Superior temporal gyrus (tissue), 1 donor: ENCODE data around the gene RAB3C.

Source experiments
- DNase-seq: peaks from one replicate; pipeline ENCODE4 v3.0.0-alpha.2; 2016; ENCODE audit errors: extremely low spot score

RAB3C gene

GRCh38 chr5:58827463-58827862 is 244.6 kb downstream of the RAB3C start:
- DNase-seq, result no peak

- DNase-seq, result no peak
Observed at GRCh38 chr5:58828258-58828657, 245.4 kb downstream of the RAB3C start.

GRCh38 chr5:58834242-58835225 is 251.7 kb downstream of the RAB3C start:
- no peak for DNase-seq

DNA sequence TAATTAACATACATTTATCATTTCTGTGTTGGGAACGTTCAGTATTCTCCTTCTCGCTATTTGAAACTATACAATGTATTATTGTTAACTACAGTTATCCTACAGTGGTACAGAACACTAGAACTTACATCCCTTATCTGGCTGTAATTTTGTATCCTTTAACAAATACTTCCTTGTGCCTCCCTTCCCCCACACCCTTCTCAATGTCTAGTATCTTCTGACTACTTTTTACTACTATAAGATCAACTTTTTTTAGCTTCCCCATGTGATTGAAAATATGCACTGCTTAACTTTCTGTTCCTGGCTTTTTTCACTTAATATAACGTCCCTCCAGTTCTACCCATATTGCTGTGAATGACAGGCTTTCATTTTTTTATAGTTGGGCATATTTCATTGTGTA is 253.5 kb downstream of the RAB3C start:
- DNase-seq, result no peak

GRCh38 chr5:58838729-58839128 is 255.9 kb downstream of the RAB3C start:
- no peak for DNase-seq

GRCh38 chr5:58842852-58843251 is 260.0 kb downstream of the RAB3C start:
- no peak for DNase-seq

GRCh38 chr5:58844395-58844794 is 261.5 kb downstream of the RAB3C start:
- no peak for DNase-seq

DNA sequence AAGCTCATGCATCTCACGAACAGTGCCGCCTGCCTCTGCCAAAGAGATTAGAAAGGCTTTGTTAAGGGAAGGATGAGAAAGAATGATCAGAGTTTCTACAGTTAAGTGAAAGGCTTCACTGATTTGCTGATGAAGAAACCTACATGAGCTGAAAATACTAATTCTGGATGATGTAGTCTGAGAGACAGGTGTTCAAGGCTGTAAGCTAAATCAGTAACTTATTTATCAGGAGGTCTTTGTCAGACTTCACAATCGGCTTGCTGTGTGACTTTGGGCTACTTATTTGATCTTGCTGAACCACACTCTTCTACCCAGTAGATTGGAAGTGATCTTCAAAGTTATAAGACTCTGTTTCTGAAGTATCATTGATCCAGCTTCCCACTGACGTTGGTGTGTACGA is 264.2 kb downstream of the RAB3C start:
- DNase-seq, result no peak

DNA sequence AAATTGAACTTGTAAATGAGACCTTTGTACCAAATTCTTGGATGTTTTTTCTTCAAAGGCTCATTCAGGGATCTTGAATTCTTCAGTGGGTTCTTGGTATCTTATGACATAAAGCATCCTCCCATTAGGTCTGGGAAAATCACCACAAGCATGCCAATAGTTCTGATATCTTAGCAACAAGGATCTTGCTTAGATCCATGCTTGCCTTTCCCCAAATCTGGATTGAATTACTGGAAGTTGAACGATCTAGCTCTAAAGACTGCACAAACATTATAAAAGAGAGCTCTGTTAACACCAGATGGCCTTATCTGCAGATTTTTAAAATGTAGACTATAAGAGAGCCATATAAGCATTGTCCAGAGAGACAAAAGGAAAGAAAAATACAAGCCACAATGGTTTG is 266.3 kb downstream of the RAB3C start:
- DNase-seq, result no peak

GRCh38 chr5:58849921-58850667 is 267.2 kb downstream of the RAB3C start:
- DNase-seq, result peak; percentile 66

DNA sequence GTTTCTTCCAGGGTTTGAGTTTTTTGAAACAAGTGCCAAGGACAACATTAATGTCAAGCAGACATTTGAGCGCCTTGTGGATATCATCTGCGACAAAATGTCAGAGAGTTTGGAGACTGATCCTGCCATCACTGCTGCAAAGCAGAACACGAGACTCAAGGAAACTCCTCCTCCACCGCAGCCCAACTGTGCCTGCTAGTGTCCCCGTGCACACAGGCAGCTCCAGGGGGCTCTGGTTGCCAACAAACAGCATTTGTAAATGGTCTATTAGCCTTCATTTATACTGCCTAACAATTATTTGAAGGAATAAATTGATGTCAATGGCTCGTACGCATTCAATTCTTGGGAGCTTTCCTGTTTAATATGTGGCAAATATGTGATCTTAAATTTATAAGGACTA is 268.3 kb downstream of the RAB3C start:
- DNase-seq, result no peak

- no peak for DNase-seq
Observed at GRCh38 chr5:58851571-58851970, 268.7 kb downstream of the RAB3C start.

- DNase-seq, result no peak
Observed at GRCh38 chr5:58852566-58852965, 269.7 kb downstream of the RAB3C start.

DNA sequence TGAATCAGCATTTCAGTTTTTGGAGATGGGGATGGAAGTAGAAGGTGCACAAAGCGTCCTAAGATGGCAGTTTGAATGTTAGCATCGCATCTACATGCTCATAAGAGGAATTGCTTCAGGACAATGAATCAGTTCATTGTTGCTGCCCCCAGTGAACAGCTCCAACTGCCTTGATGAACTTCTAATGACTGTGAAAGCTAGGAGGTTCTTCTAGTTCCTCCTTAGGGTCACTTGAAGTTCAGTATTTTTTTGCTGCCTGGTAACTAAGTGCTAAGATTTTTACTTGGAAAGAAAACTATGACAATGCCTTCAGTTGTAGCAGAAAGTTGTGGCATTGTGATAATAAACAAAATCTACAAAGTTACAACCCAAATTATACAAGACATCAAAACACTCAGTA is 271.6 kb downstream of the RAB3C start:
- no peak for DNase-seq

DNA sequence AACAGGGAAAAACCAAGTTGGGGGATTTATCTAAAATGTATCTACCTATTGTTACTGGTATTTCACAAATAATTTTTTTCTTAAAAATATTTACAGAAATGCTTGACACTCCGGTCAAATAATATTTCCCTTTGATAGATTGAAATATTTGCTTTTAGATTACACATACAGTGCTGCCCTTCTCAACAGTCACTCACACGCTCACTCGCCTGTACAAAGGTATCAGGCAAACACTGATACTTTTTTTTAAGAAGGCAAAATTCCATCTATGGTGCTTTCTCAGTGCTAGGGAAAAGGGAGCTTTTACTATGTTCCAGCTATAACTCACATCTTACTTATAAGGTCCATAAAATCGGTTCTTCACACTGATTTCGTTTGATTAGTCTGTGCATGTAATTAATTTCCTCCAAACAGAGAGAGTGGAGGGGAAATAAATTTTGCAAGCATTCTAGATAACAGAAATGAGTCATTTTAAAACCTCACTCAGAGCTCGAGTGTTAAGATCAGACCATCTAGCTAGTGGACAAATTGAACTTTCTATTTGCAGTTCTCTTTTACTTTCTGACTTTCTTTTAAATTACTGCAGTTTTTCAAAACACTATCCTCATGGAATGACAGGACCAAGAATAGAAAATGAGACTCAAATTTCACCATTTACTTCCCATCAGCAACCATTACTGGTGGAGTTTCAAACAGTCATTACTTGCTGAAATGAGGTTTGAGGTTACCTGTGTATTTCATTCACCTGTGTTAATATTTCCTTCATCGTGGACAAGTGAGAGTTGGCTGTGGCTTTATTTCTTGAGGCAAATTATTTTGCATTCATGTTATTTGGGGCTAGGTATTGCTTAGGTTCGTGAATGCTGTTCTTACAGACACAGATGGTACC is 273.2 kb downstream of the RAB3C start:
- DNase-seq, result no peak

GRCh38 chr5:58857609-58858008 is 274.7 kb downstream of the RAB3C start:
- no peak for DNase-seq

DNA sequence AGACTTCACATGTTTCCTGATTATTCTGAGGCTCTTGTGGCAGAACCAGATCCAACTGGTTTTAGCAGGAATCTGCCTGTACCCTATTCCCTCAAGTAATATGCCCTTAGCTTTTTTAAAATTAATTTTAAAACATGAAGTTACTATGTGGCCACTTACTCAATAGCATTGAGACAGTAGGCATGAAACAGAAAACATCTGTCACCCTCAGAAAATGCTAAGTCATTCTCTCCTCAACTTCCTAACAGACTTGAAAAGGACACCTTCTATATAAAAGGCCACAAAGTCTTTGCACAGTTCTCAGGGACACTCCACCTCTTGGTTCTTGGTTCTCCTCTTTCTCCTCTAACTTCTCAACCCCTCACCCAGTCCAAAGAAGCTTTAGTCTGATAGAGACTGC is 277.8 kb downstream of the RAB3C start:
- no peak for DNase-seq

DNA sequence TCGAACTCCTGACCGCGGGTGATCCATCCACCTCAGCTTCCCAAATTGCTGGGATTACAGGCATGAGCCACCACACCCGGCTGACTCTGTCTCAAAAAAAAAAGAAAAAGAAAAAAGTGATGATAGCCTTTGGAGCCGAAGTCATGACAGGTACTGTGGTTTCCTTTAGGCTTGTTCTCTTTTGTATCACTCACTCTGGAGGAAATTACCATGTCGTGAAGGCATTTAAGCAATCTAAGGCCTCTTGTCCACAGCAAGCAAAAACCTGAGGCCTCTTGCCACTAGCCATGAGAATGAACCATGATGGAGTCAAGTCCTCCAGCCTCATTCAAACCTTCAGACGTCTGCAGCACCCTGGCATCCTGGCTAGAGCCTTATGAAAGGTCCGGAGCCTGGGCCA is 286.1 kb downstream of the RAB3C start:
- no peak for DNase-seq

DNA sequence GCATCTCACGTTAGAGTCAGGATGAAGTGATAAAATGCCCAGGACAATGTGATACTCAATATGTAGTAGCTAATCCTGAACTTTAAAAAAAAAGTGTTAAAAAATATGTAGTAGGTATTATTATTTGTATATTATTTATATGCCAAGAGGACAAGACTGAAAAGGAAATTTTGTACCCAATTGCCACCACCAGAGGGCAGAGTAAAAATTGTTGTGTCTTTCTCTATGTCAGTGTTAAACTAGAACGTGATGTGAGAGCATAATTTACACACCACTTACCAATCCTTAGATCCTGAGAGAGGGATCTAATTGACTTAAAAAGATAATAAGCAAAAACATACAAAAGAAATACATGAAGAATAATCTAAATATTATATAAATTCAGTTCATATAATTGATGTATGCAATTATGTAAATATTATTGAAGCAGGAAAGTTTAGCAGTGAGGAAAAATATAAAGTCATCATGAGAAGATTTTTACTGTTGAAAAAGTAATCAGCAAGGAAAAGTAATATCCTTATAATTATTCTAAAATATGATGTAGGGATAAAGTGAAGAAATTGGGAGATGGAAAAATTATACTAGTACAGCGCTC is 288.9 kb downstream of the RAB3C start:
- peak; percentile 62 for DNase-seq

GRCh38 chr5:58872670-58873273 is 289.9 kb downstream of the RAB3C start:
- no peak for DNase-seq

DNA sequence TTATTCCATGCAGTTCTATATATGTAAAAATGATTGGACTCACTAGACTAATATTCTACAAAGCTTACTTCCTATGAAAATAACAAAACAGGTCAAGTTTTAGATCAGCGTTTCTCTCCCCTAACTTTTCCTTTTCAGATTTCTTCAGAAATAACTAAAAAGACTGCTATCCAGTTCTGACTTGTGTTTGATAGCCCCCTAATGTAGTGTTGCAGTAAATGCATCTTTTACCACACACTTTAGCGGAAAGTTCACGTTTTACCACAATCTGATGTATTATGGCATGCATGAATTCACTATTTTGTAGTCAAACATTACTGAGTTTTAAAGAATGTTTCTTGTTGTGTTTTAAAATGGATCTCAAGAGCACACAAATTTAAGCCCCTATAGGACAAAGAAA is 292.7 kb downstream of the RAB3C start:
- no peak for DNase-seq
